ENCODE data around the gene LPO.

LPO gene

DNA sequence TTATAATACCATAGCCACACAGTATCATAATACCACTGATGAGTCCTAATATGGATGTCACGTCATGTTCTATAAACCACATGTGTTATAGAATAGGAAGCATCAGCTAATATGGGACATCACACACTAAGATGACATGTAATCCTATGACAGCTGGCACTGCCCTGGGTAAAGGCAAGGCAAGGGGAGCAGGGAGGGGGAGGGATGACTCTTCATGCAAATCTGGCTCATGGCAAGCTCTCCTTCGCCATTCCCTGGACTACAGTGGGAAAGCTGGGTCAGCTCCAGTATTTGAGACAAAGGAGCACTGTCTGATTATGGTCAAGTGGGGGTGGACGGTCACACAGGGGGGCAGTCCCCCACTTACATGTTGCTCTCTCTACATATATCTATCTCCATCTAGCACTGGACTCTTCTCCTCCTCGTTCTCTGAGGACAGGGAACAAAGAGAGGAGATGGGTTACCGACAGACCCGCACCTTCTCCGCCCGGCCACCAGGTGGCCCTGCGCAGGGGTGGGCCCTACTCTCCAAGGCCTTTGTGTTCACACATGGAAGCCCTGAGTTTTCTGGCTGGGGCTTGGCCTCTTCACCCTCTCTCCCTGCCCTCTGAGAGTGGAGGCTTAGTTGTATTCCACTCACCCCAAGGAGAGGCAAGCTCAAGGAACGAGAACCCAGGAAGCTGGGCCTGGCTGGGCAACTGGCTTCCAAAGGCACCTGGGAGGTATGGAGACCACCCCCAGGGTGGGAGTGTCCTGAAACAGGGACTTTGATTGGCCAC is 65.8 kb downstream of the LPO start:
- peak; percentile 62 for DNase-seq (ENCODE audit: low spot score)

DNA sequence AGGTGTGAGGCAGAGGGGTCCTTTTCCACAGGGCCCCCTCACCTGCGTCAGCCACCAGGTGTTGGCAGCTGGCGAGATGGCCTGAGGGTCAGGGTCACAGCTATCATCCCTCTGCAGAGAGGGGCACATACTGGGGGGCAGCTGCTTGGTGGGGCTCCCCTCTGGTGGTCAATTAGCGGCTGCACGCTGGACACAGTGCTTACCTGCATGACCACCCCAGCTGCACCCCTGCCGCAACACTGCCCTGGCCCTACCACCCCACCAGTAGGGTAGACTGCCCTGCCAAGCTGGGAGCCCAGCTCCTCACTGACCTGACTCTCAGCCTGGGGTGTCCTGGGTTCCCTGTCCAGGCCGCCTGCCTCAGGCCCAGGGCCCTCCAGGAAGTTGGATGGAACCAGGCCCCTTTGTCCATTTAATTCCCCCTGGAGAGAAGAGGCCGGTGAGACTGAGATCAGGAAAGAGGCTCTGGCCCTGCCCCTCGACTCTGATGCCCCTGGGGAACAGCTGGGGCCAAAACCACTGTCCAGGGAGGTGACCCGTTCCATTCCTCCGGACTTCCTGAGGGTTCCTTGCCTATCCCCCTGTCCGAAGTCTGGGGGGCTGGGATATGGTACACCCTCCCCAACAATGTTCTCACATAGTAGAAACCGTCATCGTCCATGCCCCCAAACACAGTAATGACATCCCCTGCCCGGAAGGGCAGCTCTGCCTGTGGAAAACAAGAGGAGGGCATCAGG is 66.5 kb downstream of the LPO start:
- DNase-seq (ENCODE audit: low spot score), result no peak

DNA sequence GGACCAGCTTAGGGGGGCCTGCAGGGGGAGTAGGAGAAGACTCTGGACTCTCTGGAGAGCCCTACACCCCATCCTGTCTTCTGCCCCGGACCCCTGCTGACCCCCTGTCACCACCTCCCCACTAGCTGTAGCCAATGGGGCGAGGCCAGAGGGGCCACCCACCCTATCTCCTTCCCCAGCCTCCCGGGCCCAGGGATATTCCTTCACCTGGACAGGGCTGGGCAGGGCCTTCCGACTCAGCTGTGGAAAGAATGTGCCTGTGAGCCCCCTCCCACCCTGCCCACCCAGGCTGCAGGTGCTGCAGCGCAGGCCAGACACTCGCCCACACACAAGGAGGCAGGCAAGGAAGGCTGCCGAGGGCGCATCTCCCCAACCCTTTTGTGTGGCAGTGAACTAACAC is 67.2 kb downstream of the LPO start:
- DNase-seq (ENCODE audit: low spot score), result no peak

DNA sequence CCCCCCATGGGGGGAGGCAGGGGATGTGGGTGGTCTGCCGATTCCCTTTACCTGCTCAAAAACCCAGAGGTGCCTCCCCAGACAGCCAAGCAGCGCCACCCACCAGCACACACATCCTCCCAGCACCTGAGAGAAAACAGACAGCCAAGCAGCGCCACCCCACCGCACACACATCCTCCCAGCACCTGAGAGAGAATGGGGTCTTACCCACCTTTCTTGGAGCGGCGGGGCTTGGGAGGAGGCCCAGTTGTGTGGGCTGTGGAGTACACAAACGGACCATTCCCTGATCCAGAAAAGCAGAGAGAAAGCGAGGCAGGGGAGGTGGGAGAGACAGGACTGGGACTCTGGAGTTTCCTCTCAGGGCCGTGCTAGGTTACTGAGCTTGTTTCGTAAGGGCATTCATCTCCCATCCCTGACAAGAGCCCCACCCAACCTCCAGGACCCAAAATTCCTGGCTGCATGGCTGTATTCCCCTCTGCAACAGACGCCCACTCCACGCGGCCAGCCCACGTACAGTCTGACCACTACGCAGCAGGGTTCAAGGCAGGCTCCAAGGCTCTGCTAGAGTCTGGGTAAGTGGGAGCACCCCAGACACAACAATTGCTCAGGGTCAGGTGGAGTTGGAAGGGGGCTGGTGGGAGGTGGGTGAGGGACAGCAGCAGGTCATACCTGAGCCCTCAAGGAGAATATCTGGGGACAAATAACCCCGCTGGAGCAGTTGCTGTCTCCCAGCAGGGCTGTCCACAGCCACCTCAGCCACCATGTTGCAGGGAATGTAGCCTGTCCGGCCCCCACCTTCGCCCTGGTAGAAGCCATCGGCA is 68.0 kb downstream of the LPO start:
- no peak for DNase-seq (ENCODE audit: low spot score)

DNA sequence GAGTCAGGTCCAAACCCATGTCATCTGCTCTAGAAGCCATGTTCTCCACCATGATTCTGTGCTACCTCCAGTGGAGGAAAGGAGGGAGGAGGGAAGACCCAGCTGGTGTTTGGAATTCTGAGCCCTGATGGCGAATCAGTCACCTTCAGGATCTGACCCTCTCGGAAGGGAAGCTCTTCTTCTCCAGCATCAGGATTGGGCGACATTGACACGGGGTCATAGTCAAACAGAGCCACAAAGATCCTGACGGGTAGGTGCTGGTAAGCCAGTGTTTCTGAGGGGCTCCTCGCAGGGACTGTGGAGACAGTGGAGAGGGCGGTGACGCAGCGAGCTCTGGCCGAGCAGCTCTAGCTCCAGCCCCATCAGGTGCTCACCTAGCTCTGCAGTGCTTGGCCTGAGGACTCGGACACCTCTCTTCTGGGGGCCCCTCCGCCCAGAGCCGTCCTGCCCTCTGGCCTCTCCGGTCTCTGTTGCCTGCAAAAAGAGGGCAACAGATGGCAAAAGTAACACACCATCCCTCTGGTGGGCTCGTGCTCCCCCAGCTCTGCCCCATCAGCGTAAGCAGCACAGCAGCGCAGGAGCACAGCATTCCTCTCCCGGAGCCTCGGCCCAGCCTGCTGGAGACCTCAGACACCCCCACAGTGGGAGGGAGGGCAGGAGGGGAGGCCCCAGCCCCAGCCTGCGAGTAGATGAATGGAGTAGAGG is 69.2 kb downstream of the LPO start:
- no peak for DNase-seq (ENCODE audit: low spot score)

DNA sequence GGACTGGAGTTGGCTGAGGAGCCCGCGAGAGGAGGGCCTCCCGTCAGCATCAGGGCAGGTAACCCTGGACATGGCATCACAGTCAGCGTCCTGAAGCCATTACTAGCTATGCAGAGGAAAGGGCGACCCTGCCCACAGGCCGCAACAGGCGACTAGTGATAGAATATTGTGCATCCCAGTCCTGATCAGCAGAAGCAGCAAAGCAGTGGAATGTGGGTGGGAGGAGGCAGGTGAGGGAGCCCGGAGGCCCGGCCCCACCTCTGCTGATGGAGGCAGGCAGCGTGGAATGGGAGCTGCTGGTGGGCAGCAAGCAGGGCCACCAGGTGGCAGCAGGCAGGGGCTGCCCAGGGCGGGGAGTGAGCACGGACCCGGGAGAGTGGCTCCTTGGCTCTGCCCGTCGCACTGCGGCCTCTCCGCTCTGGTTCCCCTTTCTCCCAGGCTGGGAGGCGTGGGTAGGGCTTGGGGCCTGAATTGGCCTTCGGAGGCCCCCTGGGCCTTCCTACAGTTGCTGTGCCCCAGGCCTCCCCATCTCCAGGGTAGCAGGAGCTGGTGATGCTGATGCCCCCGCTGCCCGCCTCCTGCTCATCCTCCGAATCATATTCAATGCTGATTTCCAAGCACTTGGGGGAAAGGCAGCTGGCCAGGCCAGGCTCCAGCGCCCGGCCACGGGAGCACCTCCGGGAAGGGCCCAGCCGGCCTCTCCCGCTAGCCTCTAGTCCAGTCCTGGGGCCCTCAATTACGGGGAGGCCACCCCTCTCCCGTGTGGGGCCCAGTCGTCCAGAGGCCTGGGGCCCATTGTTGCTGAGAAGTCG is 70.0 kb downstream of the LPO start:
- DNase-seq (ENCODE audit: low spot score), result peak; percentile 61

DNA sequence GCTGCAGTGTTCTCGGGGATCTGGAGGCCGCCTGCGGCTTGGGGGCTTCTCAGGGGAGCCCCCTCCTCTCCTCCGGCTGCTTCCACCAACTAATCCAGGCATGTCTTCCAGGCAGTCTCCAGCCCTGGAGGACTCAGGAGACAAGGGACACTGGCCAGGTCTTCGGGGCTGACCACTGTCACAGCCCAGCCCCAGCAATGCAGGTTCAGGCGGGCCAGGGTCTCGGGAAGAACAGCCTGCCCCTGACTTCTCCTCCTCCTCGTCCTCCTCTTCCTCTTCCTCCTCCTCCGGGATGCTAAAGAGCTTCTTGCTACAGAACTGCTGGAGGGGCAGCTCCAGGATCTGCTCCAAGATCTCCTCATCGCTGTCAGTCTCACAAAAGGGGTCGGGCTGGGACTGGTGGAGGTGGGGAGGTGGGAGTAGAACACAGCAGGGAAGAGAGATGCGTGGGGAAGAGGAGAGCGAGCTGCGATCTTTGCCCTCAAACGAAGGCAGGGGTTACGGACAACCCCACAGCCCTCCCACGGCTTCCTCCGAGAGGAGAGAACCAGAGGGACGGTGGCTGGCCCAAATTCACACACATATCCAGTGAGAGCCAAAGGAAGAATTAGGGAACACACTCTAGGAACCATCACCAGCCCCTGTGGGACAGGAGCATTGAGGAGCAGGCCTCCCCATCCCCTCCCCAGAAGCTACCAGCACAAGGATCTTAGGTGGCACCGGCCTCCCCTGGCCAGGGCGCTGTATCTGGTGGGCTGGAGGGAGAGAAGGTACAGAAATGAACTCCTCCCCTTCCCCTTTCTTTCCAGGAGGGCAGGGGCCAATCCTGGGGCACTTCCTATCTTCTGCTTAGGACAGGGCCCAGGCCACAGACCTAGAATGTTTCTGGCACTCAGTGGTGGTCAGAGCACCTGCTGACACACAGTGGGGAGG is 70.9 kb downstream of the LPO start:
- DNase-seq (ENCODE audit: low spot score), result no peak

DNA sequence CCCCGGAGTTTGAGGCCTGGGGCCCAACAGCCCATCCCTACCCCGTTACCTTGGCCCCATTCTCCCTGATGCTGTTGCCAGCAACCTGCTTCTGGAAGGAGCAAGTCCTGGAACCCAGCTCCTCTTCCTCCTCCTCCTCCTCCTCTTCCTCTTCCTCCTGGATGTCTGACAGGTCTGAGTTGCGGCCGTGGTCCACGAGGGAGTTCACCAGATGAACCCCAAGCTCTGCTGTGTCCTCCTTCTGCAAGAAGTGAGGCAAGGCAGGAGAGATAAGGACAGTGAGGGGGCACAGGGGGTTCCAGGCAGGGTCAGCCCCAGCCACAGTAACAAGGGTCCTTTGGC is 71.5 kb downstream of the LPO start:
- no peak for DNase-seq (ENCODE audit: low spot score)

DNA sequence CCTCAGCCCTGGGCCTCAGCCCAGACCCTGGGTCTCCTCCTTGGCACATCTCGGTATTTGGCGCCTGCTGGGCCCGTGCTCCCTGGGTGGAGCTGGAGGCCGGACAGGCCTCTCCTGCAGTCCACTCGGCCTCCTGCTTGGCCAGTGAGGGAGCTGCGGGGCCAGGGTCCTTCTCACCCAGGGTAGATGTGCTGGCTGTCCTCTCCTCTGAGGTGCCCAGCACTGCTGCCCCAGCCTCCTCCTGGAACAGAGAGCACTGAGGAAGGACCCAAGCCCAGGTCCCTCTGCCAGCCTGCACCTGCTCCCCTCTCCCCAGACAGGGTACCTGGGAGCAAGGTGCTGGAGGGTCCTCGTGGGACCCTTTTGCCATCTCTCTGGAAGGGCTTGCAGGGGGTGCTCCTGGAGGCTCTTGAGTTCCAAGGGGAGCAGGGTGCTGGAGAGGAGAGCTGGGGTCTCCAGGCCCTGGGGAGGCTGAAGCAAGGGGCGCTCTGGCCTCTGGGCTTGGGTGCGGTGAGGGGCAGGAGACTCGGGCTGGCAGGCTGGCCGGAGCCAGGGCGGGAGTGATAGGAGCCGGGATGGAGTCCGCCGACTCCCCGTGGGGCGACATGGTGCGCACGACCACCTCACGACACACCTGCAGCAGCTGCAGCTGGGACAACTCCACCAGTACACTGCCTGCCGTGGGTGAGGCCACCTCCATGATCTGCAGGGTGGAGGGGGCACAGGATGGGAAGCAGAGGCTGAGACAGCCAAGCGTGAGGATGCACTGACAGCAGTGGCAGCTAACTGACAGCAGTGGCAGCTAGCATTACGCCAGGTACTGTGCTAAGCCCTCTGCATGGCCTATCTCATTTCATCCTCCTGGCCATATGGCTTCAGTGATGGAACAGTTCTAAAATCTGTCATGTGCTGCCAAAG is 72.4 kb downstream of the LPO start:
- DNase-seq (ENCODE audit: low spot score), result peak; percentile 56

DNA sequence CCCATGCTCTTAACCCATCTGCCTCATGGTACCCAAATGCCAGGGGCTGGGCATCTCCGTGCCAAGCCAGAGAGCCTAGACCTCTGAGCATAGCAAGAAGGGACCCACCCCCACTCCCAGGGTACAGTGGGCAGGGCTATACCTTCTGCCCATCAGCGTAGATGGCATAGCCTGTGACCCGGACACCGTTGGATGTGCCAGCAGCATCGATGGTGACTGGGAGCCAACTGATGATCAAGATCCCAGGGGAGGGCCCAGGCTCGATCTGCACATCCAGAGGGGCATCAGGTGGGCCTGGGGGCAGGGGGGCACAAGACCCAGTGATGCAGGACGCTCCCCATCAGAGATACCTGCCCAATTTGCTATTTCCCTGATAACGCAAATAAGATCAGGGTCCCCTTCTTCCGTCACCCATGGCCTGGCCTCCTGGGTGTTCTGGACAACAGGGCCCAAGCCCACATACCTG is 73.1 kb downstream of the LPO start:
- no peak for DNase-seq (ENCODE audit: low spot score)

DNA sequence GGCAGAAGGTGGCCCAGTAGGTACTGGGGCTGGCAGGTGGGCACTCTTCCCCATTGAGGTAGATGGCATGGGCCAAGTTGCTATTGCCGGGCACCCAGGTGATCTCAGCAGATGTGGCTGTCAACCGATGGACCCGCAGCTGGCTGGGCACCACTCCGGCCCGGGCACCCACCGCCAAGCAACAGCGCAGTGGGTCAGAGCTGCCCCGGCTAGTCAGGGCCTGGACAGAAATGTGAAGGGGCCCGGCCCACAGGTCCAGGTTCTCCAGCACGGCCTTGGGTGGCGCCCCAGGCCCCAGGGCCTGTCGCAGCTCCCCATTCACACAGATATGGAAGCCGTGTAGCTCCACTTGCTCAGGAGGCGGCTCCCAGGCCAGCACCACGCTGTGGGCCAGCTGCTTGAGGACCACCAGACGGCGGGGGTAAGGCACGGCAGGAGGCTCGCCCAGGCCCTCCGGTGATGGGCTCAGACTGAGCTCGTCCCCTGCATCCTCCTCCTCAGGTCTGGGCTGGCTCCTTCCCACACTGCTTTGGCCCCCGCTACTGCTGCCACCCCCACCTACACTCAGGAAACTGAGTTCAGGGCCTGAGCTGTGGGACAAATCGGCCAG is 73.7 kb downstream of the LPO start:
- no peak for DNase-seq (ENCODE audit: low spot score)

DNA sequence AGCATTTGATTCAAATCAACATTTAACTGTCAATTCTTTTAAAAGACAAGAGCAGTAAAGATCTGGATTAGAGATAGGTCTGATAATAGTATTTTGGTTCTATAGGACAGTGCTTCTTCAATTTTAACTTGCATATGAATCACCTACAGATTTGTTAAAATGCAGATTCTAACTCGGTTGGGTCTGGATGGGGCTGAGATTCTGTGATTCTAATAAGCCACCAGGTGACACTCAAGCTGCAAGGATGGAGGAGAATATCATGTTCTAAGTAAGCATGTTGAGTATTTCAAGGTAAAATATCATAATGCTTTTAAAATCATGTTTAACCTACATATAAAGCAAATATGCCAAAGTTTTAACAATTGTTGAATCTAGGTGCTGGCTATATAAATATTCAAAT is 74.4 kb downstream of the LPO start:
- DNase-seq (ENCODE audit: low spot score), result no peak

DNA sequence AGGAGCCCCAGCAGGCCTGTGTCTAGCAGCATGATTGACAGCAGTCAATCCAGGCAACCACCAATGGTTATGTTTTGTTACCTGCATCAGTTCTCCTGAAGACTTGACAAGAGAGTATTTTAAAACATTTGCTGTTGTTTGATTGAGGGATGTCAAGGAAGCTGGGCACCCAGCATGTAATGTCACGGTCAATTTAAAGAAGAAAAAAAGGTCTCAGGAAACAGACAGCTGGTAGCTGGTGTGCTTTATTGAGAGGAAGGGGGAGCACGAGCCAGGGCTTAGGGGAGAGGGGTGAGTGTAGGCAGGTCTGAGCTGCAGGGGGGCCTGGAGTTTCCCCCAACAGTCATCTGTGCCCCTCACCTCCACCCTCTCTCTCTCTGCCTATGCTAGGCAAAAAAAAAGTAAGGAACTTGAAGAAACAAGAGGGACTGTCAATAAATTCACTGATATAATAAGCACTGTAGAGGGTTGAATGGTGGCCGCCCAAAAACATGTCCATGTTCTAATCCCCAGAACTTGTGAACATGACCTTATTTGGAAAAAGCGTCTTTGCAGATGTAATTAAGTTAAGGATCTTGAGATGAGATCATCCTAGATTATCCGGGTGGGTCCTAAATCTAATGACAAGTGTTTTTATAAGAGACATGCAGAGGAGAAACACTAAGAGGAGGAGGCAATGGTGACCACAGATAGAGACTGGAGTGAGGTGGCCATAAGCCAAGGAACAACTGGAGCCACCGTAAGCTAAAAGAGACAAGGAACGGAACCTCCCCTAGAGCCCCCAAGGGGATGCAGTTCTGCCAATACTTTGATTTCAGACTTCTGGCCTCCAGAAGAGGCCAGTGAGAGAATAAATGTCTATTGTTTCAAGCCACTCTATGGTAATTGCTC is 75.7 kb downstream of the LPO start:
- DNase-seq (ENCODE audit: low spot score), result peak; percentile 44

DNA sequence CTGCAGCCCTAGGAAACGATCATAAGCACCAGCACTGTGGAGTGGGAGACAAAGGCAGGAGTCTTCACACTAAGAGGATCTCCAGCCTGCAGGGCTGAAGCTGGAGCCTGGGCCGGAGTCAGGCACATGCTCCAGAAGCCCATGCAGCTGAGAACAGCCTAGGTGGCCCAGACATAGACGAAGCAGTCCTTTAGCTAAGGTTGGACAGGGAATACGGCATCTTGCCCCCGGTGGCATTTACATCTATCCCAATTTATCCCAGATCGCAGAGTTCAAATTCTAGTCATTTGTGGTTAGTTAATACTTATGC is 76.3 kb downstream of the LPO start:
- DNase-seq (ENCODE audit: low spot score), result no peak

DNA sequence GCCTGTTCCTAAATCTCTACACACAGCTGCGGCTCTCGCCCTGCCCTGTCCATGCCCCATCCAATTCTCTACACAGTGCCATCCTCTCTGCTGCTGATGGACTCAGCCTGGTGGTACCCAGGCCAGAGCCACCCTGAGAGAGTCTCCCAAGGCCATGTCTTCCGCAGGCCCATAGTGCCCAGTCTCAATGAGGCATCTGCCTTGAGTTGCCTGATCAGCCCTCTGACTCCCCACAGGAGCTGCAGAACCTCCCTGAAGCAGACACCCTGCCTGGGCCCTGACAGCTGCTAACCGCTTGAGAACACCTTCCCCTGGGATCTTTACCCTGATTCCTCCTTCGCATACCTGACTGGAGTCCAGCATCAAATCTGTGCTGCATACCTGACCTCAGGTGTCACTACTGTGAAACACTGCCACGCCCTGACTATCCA is 76.9 kb downstream of the LPO start:
- no peak for DNase-seq (ENCODE audit: low spot score)

DNA sequence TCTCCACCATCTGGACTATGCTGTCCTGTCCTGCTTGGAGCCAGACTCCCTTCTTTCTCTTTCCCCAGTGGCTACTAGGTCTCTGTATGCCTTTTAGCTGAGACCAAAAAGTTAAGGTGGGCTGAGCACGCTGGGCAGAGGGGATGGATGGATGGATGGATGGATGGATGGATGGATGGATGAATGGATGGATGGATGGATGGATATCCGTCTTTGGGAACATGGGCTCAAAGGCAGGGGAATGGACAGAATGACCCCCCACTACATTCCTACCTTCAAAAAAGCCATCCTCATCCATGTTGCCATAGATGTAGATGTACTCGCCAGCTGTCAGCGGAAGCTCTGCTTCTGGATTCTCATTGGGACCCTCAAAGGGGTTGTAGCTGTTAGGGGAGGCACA is 77.4 kb downstream of the LPO start:
- DNase-seq (ENCODE audit: low spot score), result no peak

DNA sequence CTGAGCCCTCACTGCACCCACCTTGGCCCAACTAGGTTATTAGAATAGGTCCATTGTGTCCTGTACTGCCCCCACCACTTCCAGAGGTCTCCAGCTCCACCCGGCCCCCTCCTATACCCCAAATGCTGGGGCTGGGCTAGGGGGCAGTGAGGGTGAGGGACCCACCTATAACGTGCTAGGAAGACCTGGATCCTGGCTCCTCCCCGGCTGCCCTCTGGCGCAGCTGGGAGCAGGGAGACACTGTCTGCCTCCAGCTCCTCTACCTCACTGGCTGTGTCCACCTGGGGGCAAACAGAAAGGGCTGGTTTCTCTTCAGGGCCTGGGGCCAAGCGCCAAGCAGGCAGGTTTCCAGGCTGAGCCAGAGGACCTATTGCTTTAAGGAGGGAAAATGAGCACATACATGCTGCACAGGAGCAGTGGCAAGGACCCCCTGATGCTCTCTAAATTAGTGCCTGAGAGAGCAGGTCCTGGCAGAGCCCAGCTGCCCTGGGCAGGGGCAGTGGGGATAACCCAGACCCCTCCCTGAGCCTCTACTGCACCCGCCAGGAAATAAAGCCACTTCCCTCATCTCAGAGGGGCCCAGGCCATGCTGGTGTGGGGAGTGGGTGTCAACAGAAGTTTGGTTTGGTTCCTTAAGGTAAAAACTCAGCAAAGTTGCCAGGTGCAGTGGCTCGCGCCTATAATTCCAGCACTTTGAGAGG is 78.0 kb downstream of the LPO start:
- peak; percentile 41 for DNase-seq (ENCODE audit: low spot score)
